Neural cell (in vitro differentiated cells): Measurements from ENCODE around the gene ADAM10.

Experiments
- CTCF ChIP-seq: fragments of 450-650 bp; IDR thresholded peaks from 2 replicates; pipeline ENCODE4 v1.5.1; 2014; ENCODE audit warnings: antibody characterized with exemption, mild to moderate bottlenecking, moderate library complexity; ENCODE audit not compliant: poor library complexity, severe bottlenecking
- EP300 ChIP-seq: fragments of 450-650 bp; conservative IDR thresholded peaks from 2 replicates; pipeline ENCODE4 v1.6.1; 2014; ENCODE audit warnings: antibody characterized with exemption, mild to moderate bottlenecking, moderate library complexity; ENCODE audit not compliant: poor library complexity, severe bottlenecking
- EZH2 ChIP-seq: fragments of 200-600, 300-800 bp; shearing (Covaris generic), sonication (generic); IDR thresholded peaks from 2 replicates; pipeline ENCODE4 v1.6.1; 2014; ENCODE audit warnings: antibody characterized with exemption, low read length, borderline replicate concordance, mild to moderate bottlenecking; ENCODE audit not compliant: insufficient read depth, poor library complexity, severe bottlenecking
- MXI1 ChIP-seq: fragments of 450-650 bp; conservative IDR thresholded peaks from 2 replicates; pipeline ENCODE4 v1.6.1; 2014; ENCODE audit warnings: antibody characterized with exemption, mild to moderate bottlenecking; ENCODE audit not compliant: poor library complexity, severe bottlenecking
- POLR2AphosphoS5 ChIP-seq: IDR thresholded peaks from 2 replicates; pipeline ENCODE4 v1.6.1; 2012
- RAD21 ChIP-seq: fragments of 450-650 bp; conservative IDR thresholded peaks from 2 replicates; pipeline ENCODE4 v1.6.1; 2014; ENCODE audit warnings: antibody characterized with exemption, mild to moderate bottlenecking, moderate library complexity
- REST ChIP-seq: IDR thresholded peaks from 2 replicates; pipeline ENCODE4 v1.6.1; 2012; ENCODE audit warnings: borderline replicate concordance
- SMC3 ChIP-seq: fragments of 450-650 bp; conservative IDR thresholded peaks from 2 replicates; pipeline ENCODE4 v1.6.1; 2014; ENCODE audit warnings: antibody characterized with exemption, mild to moderate bottlenecking, moderate library complexity; ENCODE audit not compliant: poor library complexity

- TF ChIP-seq EZH2 (no peak), EP300 (no peak), MXI1 (no peak), REST (no peak), CTCF (no peak), POLR2AphosphoS5 (no peak), SMC3 (no peak), RAD21 (no peak)
Observed at GRCh38 chr15:58548308-58549012, 201.0 kb downstream of the ADAM10 start.
